Left colon (tissue), 2 donors: ENCODE measurements around the gene TDRD3. TPM values are rescaled to one million over a fixed set of nuclear protein-coding genes. Genes with fewer than 3 reads are reported as not detected.

Source experiments
- ATAC-seq: fragments of 200-7000 bp; cut with Tn5 transposase; one replicate; pipeline ENCODE4 v1.9.1; 2020; ENCODE audit warnings: mild to moderate bottlenecking, moderate library complexity
- DNase-seq, 2 donors: peaks; one replicate each; pipeline ENCODE4 v3.0.0-alpha.2; 2020
- intact Hi-C, 2 donors: fragments of 100-400 bp; cut with DNase I in 1 of 2; cut with micrococcal nuclease in 1 of 2; formaldehyde crosslinking; loops; one replicate each; pipeline versions ENCODE4 v1.11.2 to v1.14.0; 2022; cut with DNase I, micrococcal nuclease
- total RNA-seq, 2 donors: library from RNA; stranded (reverse); fragmentation: NEBNext Ultra II Directional; extraction: Animal tissue kit (Norgen Biotek cat#: 25700); gene quantifications; one replicate each; pipeline ENCODE4 v1.2.1, GENCODE V29; 2021
- donor health status: DM: no; HTN: no; CAD: no.
- donor health status: DM: yes; HTN: yes; CAD: no.

The TDRD3 gene
- total RNA-seq, 2 donors from 2014 or later = 31.0 to 31.9 TPM

GRCh38 chr13:60519496-60519895 lies 122.5 kb downstream of the TDRD3 start:
- ATAC-seq (no peak), DNase-seq (no peak)
- intact Hi-C loops = no loop called here

DNA sequence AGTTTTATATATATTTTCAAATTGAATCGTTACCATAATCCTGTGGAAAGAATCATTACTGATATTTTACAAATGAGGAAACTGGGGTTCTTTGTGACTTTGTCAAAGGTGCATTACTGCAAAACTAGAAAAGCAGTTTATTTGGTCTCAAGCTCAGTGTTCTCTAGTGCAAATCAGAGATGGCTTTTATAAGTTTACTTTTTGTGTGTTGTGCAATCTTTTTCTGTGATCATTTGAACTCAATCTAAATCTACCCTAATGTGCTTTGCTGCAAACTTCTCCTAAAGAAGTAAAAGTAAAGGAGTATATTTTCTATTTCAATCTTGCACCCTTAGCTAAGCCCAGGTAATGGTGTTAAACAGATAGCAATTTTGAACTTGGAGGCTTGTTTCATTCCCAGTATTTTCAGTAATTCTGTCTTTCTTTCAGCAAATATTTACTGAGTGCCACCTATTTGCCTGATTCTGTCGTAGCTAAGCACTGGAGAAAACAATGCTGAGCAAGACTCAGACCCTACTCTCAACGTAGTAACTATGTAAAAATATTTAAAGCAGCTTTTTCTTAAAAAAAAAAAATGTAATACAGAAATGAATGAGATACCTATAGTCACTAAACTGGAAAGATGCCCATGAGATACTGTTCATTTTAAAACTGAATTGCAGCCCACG lies 124.0 kb downstream of the TDRD3 start:
- intact Hi-C loops = no loop called here
- no peak for ATAC-seq
- no peak for DNase-seq

DNA sequence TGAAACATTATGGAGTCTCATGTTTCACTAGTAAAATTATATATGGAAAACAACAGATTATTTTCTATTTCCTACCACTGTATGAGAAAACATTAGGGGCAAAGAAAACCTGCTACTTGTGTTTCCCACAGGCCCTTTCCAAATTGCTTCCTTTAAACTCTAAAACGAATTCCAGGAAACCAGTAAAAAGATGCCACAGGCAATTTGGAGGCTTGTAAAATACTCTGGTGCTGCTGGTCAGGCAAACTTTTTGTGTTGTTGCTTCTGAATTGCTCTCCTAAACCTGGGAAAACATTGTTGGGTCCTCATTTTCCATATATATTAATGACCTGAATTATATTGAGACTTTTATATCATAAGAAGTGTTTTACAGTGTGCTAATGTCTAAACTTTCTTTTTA lies 141.5 kb downstream of the TDRD3 start:
- no peak for ATAC-seq
- DNase-seq = no peak
- intact Hi-C loops = no loop called here

DNA sequence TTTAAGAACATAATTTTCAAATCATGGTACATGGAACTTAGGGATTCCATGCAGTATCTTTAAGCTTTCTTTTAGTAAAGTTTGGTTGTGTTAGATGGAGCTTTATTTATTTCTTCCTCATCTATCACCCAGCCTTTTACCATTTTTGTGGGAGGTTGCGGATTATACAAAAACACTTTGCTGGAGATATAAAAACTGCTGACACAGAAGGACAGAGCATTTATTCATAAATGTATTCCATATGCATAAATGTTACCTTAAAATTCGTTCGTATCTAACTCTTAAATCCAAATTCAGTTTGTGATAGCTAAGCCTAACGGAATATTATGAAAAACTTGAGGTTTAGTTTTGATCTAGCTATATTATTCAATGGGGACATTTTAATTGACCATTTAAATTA lies 143.3 kb downstream of the TDRD3 start:
- intact Hi-C loops = no loop called here
- ATAC-seq = no peak
- DNase-seq = no peak

DNA sequence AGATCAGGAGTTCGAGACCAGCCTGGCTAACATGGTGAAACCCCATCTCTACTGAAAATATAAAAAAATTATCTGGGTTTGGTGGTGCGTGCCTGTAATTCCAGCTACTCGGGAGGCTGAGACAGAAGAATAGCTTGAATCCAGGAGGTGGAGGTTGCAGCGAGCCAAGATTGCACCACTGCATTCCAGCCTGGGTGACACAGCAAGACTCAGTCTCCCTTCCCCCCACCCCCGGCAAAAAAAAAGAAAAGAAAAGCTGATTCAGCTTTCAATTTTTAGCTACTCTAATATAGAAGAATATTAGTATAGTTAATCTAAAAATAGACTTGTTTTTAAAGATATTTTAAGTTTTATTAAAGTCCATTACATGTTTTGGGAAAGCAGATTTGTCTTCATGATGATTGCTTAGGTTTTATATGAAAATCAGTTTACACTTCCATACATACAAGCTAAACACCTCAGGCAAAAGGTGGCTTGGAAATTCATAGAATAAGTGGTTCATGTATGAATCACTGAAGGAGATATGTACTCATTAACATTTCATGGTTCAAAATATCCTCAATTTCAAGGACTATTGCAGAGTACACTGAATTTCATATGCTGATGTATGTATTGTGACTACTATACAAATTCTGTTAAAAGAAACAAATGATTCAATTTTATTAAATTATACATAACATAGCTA lies 165.2 kb downstream of the TDRD3 start:
- ATAC-seq (no peak), DNase-seq (no peak)
- intact Hi-C loops = no loop called here

- intact Hi-C loops = no loop called here
- ATAC-seq (peak; percentile 41), DNase-seq (no peak)
Observed at GRCh38 chr13:60571571-60571970, 174.6 kb downstream of the TDRD3 start.

DNA sequence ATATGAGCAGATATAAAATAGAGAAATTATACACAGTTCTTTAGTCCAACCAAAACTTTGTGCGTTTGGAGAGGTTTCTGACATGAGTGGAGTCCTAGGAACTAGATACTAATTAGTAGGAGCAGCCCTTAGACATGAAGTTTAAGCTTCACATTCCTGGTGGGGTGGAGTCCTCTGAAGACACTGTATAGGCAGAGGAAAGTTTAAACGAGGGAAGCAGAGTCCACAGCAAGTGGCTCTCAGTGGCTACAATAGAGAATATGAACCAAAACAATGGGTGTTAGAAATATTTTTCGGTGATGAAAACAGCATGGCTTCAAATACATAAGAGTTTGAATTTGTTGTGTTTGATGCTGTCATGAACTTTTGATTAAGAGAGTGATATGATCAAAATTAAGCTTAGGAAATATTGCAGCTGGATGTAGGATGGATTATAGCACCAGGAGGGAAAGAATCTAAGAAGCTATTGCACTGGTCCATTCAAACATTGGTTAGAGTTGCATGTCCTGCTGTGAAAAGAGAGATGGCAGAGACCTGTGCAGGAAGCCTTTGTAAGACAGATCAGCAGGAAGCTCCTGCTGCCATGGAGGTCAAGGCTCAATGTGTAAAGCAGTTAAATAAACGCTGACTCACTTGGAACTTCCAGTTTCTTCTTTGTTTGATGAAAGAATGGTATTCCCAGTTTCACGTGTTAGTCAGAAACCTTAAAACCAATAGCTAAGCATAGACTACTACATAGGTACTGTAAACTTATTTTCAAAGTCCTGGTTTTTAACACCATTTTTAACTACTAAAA lies 175.2 kb downstream of the TDRD3 start:
- ATAC-seq (peak; percentile 91), DNase-seq (no peak)
- intact Hi-C loops = no loop called here

DNA sequence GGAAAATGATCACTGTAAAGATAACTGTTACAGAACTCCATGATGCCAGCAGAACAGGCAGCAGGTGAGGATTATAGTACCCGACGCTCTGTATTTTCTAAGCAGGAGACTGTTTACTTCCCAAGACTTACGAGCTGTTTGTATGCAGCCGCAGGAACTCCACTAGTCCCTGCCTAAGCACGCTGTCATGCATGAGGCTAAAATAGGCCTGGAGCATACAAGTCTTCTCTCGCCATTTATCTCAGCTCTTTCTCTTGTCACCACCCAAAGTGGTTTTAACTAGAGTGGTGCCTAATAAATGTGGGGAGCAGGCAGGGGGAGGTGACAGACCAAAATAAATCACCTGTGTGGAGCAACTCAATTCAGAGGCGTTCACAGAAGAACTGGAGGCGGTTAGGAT lies 175.8 kb downstream of the TDRD3 start:
- intact Hi-C loops = no loop called here
- ATAC-seq (no peak), DNase-seq (no peak)

GRCh38 chr13:60574735-60575134 lies 177.7 kb downstream of the TDRD3 start:
- no peak for DNase-seq
- no peak for ATAC-seq
- intact Hi-C loops = no loop called here

DNA sequence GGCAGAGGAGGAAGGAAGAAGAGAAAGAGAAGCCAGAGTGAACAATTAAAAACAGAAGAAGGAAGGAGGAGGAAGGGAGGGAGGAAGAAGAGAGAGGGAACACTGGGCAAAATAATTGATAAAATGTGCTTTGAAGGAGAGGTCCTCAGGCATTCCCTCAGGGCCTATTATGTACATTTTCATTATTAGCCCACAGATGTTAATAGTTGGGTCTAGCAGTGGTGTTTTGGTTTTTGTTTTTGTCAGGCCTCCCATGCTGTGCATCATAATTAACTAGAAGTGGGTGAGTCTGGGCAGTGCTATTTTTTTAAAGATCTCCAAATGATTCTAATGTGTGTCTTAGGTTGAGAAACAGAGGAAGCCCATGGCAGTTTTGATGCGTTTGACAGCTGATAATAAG lies 178.1 kb downstream of the TDRD3 start:
- DNase-seq = no peak
- ATAC-seq = no peak
- intact Hi-C loops = no loop called here

GRCh38 chr13:60577761-60578160 lies 180.7 kb downstream of the TDRD3 start:
- intact Hi-C loops = no loop called here
- no peak for DNase-seq
- peak; percentile 78 for ATAC-seq

GRCh38 chr13:60583196-60583888 lies 186.3 kb downstream of the TDRD3 start:
- DNase-seq (peak in 1 of 2 donors; percentile 30), ATAC-seq (no peak)
- intact Hi-C loops = no loop called here

GRCh38 chr13:60583911-60584753 lies 187.1 kb downstream of the TDRD3 start:
- ATAC-seq (peak; percentile 88), DNase-seq (no peak)
- intact Hi-C loops = no loop called here

DNA sequence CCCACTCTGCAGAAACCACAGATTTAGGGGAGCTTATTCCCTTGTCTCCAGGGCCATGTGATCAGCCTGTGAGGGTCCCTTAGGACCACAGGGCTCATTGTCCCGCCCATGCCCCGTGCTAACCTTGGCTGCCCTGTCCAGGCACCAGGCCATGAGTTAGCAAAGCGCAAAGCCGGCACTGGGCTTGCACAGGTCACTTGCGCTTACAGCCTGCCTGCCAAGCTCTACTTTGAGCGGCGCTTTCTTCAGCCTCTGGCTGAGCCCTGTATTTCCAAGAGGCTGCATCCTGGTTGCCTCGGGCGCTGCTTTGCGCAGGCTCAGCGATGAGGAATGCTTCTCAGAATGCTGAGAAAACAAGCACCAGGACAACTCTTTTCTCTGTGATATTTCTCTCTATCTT lies 188.0 kb downstream of the TDRD3 start:
- intact Hi-C loops = no loop called here
- no peak for DNase-seq
- ATAC-seq = no peak

- DNase-seq = no peak
- no peak for ATAC-seq
- intact Hi-C loops = no loop called here
Observed at GRCh38 chr13:60590800-60591747, 194.1 kb downstream of the TDRD3 start.

GRCh38 chr13:60603049-60603448 lies 206.0 kb downstream of the TDRD3 start:
- intact Hi-C loops = no loop called here
- DNase-seq (no peak), ATAC-seq (no peak)

DNA sequence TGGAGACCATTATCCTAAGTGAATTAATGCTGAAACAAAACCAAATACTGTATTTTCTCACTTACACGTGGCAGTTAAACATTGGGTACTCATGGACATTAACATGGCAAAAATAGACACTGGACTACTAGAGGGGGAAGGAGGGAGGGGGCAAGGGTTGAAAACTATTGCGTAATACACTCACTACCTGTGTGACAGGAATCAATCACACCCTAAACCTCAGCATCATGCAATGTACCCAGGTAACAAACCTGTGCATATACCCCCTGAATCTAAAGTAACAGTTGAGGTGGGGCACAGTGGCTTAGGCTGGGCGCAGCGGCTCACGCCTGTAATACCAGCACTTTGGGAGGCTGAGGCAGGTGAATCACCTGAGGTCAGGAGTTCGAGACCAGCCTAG lies 207.0 kb downstream of the TDRD3 start:
- intact Hi-C loops = no loop called here
- DNase-seq (no peak), ATAC-seq (no peak)

DNA sequence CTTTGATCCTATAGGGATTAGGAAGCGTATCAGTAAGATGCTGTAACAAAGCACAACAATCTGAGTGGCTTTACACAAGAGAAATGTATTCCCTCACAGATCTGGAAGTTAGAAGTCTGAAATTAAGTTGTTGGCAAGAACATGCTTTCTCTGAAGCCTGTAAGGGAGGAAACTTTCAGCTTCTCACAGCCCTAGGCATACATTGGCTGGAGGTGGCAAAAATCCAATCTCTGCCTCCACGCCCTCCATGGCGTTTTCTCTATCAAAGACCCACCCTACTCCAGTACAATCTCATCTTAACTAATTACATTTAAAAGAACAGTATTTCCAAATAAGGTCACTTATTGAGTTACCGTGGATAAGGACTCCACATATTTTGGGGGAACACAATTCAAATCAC lies 211.9 kb downstream of the TDRD3 start:
- intact Hi-C loops = no loop called here
- ATAC-seq (no peak), DNase-seq (no peak)
